Stimulated activated CD4-positive, alpha-beta T cell treated with anti-CD3 and anti-CD28 coated beads, Interleukin-12 subunit alpha, Interleukin-12 subunit beta, amount 100 ng/mL, for 4 hours (primary cell): ENCODE measurements around the gene COL27A1.

Experiments used
- DNase-seq: peaks from one replicate; pipeline ENCODE4 v3.0.0-alpha.2; 2020

The COL27A1 gene

DNA sequence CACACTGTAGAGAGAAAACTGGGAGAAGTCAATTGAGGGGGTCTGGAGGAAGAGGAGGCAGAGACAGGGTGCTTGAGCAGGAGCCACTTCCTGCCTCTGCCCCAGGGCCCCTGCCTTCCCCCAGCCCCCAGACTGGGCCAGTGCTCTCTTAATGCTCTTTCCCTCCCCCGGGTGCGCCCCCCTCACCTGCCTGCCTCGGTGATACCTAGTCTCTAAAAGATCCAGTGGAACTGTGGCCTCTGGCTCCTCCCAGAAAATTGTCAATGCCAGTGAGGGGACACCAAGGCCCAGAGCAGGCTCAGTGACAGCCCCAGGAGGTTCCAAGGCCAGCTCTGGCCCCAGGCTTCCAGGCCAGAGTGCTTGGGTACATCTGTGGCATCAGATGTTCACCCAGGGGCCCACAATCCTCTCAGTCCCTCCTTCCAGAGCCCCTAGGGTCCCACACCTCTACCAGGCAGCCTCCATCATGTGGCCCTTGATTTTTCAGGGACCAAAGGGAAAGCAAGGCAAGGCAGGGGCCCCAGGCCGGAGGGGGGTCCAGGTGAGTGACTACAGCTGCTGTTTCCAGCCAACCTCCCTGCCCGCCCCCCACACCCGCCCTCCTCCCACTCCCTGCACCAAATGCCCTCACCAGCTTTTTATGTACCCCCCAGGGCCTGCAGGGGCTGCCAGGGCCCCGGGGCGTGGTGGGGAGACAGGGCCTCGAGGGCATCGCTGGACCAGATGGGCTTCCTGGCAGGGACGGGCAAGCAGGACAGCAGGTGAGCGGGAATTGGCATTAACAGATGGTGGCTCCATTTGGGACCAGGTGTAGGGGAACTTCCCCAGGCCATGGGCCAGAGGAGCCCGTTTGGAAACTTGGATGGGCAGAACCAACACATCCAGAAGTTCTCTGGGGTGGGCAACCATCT is 134.5 kb downstream of the COL27A1 start:
- no peak for DNase-seq

DNA sequence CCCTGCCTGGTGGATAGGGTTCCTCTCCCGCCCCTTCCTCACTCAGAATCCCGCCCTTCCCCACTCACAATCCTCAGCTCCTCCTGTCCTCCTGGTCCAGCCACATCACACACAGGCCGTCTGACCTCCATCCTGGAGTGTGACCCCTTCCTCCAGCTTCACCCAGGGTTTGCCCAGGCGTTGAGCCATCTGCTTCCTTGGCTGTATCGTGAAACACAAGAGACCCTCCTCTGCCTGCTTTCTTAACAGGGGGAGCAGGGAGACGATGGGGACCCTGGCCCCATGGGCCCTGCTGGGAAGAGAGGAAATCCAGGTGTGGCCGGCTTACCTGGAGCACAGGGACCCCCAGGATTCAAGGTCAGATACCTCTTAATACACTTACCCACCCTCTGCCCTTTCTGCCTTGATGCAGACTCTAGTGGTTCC is 135.2 kb downstream of the COL27A1 start:
- no peak for DNase-seq

DNA sequence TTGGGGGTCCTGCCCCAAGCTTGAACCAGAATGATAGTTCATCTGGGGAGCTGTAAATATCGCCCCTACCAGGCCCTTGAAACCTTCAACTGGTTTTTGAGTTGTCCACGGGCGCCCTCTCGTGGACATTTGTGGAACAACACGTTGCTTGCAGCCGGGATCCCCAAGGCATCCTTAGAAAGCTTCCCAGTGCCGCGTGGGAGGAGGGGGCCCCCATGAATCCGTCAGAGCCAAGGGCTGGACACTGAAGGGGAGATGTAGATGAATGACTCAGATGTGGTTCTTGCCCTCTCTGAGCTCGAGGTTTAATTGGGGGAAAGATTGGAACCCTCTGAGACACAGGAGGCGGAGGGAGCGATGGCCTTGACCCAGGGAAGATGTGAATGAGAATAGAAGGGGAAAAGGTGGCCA is 135.7 kb downstream of the COL27A1 start:
- peak; percentile 67 for DNase-seq

DNA sequence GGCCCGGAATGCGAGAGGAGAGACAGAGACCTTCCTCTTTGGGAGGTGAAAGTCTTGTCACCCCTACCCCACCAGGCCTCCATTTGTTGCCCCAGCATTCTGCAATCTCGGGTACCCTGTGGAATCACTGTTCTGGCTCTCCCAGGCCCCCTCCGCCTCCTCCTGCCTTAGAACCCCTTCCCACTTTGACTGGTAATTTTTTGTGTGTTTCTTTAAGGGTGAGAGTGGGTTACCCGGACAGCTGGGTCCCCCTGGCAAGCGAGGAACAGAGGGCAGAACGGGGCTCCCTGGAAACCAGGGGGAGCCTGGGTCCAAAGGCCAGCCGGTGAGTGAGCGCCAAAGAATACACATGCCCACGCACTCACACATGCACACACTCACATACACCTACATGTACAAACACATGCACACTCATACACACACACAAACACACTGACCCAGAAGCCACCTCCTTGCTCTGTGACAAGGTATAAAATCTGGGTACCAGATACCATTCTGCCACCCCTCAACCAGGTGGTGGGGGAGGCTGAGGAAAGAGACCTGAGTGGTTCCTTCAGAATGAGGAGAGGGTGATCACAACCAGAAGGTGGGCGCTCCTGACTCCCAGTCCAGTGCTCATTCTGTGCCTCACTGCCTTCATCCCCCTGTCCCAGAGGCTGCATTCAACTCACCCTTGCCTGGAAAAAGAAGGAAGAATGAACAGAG is 136.7 kb downstream of the COL27A1 start:
- DNase-seq = no peak

DNA sequence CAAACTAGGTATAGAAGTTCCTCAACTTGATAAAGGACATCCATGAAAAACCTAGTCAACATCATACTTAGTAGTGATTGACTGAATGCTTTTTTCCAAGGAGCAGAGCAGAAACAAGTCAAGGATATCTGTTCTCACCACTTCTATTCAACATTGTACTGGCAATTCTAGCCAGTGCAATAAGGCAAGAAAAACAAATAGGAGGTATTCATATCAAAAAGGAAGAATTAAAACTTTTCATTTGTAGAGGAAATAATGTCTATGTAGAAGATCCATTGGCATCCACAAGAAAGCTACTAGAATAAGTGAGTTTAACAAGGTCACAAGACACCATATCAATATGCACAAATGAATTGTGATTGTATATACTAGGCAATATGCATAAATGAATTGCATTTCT is 139.3 kb downstream of the COL27A1 start:
- DNase-seq = no peak

DNA sequence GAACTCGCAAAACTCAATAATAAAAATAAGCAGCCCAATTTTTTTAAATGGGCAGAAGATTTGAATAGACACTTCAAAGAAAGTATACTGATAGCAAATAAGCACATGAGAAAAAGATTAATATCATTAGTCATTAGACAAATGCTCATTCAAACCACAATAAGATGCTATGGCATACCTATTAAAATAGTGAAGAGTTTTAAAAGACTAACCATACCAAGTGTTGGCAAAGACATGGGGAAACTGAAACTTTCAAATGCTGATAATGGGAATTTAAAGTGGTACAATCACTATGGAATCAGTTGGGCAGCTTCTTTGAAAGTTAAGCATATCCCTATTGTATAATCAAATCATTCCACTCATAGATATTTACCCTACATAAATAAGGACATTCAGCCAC is 141.0 kb downstream of the COL27A1 start:
- no peak for DNase-seq

DNA sequence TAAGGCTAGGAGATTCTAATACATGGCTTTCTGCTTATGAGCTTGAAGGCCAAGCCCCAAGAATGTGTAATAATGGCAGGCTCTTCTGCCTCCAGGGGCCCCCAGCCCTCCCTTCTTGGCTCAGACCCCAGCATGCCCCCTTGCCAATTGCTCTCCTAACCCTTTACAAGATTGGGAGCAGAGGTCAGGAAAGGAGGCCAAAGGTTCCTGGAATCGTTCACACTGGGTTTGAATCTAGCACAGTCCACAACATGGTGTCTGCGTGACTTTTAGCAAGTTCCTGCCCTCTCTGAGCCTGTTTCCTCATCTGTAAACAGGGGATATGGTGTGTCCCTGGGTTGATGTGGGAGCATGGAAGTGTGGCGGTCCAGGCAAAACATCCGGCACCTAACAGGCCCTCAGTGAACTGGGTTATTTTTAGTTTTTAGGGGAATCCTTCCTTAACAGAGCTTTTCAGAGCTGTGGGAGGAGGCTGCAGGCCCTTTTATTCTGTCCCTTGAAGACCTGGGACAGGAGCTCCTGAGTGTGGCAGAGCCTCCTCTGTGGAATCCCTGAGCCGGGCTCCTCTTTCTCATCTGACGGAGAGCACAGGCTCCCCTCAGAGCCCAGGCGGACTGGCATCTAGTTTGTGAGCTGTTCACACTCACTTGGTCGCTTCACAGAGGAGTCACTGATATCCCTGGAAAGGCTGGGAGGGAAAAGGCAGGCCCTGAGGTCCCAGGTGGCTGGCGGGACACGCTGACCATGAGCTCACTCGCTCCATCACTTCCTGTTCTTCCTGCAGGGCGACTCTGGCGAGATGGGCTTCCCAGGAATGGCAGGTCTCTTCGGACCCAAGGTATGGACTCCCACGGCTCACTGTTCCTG is 144.2 kb downstream of the COL27A1 start:
- no peak for DNase-seq

DNA sequence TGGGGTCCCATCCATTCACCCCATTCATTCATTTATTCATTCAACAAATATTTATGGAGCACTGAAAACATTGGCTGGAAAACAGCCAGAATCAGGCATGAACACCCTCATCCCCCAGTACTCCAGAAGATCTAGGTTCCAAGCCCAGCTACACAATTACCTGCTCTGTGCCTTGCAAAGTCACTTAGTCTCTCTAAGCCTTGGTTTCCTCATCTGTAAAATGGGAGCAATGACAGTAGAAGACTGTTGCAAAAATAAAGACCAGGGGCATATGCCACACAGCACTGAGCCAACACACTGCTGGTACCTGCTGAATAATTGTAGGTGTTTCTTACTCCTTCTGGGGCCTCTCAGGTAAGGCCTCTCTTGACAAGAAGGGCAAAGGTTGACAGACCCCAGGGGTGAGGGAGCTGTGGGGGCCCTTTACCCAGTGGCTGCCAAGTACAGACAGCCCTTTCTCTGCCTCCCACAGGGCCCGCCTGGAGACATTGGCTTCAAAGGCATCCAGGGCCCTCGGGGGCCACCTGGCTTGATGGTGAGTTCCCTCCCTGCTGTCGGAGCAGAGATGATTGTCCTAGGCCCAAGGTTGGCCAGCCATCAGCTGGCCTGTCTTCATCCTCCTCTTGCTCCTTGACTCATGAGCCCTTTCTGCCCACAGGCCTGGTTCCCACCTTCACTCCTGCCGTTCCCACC is 145.0 kb downstream of the COL27A1 start:
- no peak for DNase-seq

DNA sequence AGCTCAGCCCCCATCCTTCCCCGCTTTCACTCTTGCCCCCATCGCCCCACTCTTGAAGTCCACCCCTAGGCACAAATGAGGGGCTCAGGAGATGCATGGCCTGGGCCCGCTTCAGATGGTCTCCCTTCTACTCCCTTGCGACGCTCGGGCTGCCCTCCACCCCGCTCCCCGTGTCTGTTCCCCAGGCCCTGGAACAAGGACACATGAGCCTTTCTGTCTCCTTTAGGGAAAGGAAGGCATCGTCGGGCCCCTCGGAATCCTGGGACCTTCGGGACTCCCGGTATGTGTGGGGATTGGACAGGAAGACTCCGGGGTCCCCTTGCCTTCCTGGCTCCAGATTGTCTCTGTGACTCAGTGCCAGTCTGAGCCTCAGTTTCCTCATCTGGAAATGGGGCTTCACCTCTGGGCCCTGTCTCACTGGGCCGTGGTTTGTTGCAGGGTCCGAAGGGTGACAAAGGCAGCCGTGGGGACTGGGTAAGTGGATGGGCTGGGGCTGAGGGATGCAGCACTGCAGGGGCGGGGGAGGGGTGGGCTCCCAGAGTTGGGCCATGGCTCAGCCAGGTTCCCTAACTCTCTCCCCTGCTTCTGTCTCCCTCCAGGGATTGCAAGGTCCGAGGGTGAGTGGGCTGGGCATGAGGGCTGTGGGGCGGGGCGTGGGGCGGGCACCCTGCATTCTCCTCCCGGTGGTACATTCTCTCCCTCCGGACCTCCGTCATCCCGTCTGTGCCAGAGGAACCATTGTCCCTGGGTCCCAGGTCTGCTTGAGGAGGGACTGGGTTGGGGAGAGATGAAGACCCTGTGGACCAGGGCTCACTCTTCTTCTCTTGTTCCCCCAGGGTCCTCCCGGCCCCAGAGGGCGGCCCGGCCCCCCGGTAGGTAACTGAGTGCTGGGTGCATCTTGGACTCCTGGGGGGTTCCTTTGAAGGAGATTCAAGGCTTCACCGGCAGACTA is 145.8 kb downstream of the COL27A1 start:
- no peak for DNase-seq

DNA sequence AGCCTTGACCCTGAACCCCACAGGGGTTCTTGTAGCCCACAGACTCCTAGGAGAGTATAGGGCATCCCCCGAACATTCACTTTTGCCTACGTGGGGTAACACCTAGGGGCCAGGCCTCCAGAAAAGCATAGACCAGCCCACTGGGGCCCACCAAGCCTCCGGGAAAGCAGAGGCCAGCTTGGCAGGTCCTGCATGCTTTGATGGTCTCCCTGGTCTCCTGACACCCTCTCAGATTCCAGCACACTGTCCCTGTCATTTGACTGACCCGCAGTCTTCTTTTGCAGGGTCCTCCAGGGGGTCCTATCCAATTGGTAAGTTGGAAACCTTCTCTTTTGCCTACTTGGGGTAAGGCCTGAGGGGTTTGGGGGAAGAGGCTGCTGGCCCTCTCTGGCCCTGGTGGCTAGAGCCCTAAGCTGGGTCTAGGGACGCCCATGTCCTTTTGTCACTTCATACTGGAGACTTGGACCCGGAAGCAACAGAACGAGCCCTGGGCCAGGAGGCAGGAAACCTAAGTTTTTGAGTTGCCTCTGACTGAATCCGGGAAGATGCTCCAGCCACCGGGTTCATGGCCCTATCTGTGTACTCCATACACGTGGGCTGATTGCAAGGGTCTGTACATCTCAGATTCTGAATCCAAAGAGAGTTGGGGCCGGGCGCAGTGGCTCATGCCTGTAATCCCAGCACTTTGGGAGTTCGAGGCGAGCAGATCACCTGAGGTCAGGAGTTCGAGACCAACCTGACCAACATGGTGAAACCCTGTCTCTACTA is 146.6 kb downstream of the COL27A1 start:
- no peak for DNase-seq

DNA sequence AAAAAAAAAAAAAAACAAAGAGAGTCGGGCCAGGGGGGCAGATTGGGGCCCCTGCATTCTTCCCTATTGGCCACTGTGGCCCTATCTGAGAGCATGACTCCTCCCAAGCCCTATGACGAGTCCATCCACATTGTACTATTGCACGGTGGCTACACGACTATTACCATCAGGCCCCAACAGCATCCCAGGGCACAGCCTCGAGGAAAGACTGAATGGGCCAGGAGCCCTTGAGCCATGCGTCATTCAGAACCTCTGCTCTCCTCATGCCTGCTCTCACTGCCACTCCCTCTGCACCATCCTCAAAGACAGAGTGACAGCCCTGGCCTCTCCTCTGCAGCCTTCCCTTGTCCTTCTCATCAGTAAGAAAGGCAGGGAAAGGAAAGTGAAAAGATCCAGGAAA is 147.4 kb downstream of the COL27A1 start:
- no peak for DNase-seq

DNA sequence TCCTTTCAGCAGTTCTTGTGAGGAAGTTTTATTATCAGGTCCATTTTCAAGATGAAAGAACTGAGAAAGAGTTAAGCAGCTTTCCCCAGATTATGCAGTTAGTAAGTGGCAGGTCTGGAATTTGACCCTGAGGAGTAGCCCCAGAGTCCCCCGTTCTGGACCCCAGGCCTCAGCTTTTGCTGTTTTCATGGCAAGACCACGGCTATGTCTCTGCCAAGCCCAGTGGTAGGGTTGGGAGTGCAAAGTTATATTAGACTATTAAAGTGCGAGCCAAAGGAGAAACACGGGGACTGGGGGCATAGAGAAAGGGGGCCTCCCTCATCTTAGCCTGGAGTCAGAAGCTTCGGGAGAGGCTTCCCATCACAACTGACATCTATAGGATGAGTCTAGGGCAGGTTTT is 148.2 kb downstream of the COL27A1 start:
- no peak for DNase-seq

DNA sequence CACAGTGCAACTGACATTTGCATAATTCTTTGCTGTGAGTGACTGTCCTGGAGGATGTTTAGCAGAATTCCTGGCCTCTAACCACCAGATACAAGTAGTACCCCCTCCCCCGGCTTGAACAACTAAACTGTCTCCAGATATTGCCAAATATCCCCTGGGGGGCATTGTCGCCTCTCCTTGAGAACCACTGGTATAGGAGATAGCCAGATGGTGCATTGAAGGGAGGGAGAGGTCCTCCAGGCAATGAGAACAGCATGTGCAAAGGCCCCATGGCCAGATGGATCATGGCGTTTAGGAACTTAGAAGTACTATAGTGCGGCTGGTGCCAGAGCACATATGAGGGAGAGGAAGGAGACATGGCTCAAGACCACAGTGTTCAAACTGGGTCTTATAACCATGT is 148.6 kb downstream of the COL27A1 start:
- no peak for DNase-seq

DNA sequence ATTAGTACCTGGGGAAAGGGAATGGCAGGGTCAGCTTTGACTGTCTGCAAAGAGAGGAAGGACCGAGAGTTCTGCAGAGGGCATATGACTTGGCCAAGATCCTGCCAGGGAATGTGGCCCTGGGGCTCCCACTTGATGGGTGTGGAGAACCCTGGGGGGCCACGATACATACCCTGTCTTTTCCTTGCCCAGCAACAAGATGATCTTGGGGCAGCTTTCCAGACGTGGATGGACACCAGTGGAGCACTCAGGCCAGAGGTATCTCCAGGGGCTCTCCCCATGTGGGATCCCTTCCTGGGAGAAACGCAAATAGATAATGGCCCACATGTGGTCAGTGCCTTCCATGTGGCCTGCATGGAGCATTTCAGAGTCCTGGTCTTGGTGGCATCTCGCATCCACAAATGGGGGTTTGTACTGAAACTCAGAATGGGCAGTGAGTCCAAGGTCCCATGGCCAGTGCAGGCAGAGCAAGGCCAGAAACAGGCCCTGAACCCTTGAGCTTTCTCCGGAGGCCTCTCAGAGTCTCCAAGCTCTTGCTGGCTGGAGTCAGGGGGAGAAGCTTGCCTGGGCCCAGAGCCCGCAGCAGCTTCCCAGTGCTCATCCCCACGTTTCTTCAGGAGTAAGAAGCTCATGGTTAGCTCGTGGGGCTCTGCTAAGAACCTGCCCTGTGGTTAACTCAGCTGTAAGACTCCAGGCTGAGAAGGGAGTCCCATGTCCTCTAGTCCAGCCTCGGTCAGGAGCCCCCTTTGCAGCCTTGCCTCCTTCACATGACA is 149.3 kb downstream of the COL27A1 start:
- no peak for DNase-seq

DNA sequence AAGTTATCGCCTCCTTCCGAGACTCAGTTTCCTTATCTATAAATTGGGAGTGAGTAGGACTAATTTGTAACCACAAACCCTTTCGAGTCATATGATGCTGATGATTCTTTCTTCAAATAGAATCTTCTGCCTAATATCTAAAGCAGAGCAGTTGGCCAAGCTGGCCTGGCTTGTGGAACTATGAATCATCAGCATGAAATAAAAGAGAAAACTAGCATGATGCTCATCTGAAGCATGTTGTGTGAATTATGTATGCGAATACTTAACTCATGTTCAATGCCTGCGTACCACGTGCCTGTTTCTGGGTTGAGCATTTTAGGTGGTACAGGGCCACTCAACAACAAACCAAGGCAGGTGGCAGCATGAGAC is 152.5 kb downstream of the COL27A1 start:
- DNase-seq = no peak

DNA sequence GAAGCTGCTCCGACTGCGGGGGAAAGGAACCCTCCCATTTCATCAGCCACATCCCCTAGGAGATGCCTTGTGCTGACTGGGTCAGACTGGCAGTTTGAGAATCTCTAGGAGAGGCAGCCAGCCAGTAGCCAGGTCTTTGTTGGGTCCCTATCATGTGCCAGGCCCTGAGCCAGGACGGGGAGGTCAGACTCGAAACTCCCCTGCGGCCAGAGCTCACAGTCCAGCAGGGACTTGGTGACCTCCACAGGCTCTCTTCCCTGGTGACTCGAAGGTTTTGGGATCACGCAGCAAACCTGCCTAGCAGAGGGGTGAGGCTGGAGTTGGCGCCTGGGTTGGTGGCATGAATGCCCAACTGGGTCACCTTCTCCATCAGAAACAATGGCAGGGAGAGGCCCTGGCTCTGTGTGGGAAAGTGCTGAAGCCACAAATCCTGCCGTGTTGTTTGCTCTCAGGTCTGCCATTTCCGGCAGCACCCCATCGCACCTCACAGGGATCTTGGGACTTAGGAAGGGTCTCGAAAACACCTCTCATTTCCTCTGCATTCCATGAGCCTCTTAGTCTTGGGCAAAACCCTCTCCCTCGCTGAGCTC is 153.1 kb downstream of the COL27A1 start:
- no peak for DNase-seq

DNA sequence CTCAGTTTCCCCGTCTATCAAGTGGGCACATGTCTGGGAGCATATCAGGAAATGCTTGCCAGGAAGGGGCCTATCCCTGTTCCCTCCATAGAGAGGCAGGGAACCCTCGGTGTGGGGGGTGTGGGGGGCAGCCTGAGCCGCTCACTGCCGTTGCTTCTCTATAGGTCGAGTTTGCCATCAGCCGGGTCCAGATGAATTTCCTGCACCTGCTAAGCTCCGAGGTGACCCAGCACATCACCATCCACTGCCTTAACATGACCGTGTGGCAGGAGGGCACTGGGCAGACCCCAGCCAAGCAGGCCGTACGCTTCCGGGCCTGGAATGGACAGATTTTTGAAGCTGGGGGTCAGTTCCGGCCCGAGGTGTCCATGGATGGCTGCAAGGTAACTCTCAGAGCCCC is 153.8 kb downstream of the COL27A1 start:
- DNase-seq = no peak

DNA sequence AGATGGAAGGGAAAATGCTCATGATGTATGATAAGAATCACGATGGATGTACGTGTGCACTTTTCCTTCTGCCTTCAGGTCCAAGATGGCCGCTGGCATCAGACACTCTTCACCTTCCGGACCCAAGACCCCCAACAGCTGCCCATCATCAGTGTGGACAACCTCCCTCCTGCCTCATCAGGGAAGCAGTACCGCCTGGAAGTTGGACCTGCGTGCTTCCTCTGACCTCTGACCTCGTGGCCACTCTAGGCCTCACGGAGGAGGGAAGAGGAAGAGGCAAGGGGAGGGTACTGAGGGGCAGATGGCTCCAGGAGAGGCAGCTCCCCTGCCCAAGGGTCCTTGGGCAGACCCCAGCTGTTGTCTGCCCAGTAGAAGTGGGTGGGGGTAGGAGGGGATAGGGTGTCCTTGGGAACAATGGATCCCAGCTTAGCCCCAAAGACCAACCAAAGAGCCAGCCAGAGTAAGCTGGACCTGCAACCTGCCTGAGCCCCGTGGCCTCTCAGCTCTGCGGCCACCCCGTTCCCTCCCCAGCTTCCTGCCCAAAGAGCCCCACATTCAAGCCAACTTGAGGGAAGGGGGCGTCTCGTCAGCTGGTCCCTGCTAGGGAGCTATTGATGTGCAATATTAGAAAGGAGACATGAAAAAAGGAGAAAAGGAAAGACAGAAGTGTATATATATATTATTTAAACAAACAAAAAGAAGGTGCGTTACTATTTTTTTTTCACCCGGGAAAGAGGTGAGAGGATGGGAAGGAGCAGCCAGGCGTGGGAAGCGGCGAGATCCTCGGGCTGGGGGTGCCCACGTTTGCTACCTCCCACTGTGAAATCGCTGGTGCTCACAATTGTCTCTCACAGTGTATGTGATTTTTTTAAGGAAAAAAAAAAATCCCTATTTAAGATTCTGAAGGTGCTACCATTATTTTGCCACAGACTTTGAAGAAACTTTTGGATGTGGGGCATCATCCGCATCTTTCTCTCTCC is 155.4 kb downstream of the COL27A1 start:
- DNase-seq = no peak
